A549 (cell line): ENCODE results near the gene PGC. TPM values are rescaled to one million over a fixed set of nuclear protein-coding genes. Genes with fewer than 3 reads are reported as not detected.

Experiments used
- ATAC-seq, 2 experiments: fragments of 200-7000 bp in 1 of 2; fragments of >200 bp in 1 of 2; cut with Nextera tagmentation in 1 of 2; cut with Tn5 transposase in 1 of 2; 3 replicates each; pipeline versions ENCODE4 v1.8.0 to v1.9.1; 2018 to 2020; ENCODE audit warnings: mild to moderate bottlenecking in 1 of 2, moderate library complexity in 1 of 2
- CTCF ChIA-PET: fragments of 300-600 bp; sonication (Branson Sonifier 250); formaldehyde crosslinking; extraction: SDS; loops from one replicate; lab custom pipeline; 2021; ENCODE audit warnings: antibody characterized with exemption, inconsistent platforms; lab: Yijun Ruan, JAX
- POLR2A ChIA-PET: fragments of 350-600 bp; formaldehyde crosslinking; extraction: SDS; loops from one replicate; lab custom pipeline; 2021; ENCODE audit warnings: antibody characterized with exemption, inconsistent platforms; lab: Yijun Ruan, JAX
- DNase-seq, 2 experiments: peaks; one replicate each; pipeline versions ENCODE4 v3.0.0 to v3.0.0-alpha.2; 2011 to 2016; ENCODE audit warnings: low read depth in 1 of 2, low spot score in 1 of 2
- FAIRE-seq: peaks from 2 replicates; lab custom pipeline; 2011; peaks lifted over from hg19 to GRCh38; lab: Jason Lieb, UNC
- H3K27ac ChIP-seq, 2 experiments: fragments of >200 bp; sonication (Bioruptor Twin); formaldehyde crosslinking; 3 replicates each; pipeline ENCODE4 v1.5.1; 2016 to 2017
- H3K4me1 ChIP-seq: fragments of >200 bp; sonication (Bioruptor Twin); formaldehyde crosslinking; 3 replicates; pipeline ENCODE4 v1.6.1; 2016
- H3K4me2 ChIP-seq: fragments of >200 bp; sonication (Bioruptor Twin); formaldehyde crosslinking; 3 replicates; pipeline ENCODE4 v1.6.1; 2016
- H3K4me3 ChIP-seq: fragments of >200 bp; sonication (Bioruptor Twin); formaldehyde crosslinking; 3 replicates; pipeline ENCODE4 v1.5.1; 2016
- H3K9me3 ChIP-seq: fragments of >200 bp; sonication (Bioruptor Twin); formaldehyde crosslinking; 3 replicates; pipeline ENCODE4 v1.6.1; 2016
- ATOH8 ChIP-seq: fragments of 250-450 bp; sonication (Bioruptor Pico); IDR thresholded peaks from 2 replicates; pipeline ENCODE4 v1.5.0; 2020; ENCODE audit warnings: low read depth, mild to moderate bottlenecking, moderate library complexity
- BCL3 ChIP-seq: fragments of >200 bp; sonication (Bioruptor Twin); formaldehyde crosslinking; IDR thresholded peaks from 3 replicates; pipeline ENCODE4 v1.6.1; 2016
- CBX2 ChIP-seq: fragments of 200-600 bp; sonication (generic); IDR thresholded peaks from 2 replicates; pipeline ENCODE4 v1.6.1; 2016; ENCODE audit warnings: low read depth, mild to moderate bottlenecking, borderline replicate concordance
- CBX8 ChIP-seq: fragments of 200-600 bp; sonication (generic); IDR thresholded peaks from 2 replicates; pipeline ENCODE4 v1.6.1; 2016
- CEBPB ChIP-seq, 2 experiments: fragments of >200 bp in 1 of 2; sonication (Bioruptor Twin) in 1 of 2; formaldehyde crosslinking in 1 of 2; IDR thresholded peaks; 2 replicates each; pipeline ENCODE4 v1.6.1; 2012 to 2016
- EHMT2 ChIP-seq: fragments of 200-600 bp; sonication (generic); IDR thresholded peaks from 2 replicates; pipeline ENCODE4 v1.6.1; 2016; ENCODE audit warnings: antibody characterized with exemption, low read depth, mild to moderate bottlenecking, moderate library complexity
- FOSB ChIP-seq: fragments of 250-450 bp; sonication (Bioruptor Pico); IDR thresholded peaks from 2 replicates; pipeline ENCODE4 v1.5.0; 2020; ENCODE audit warnings: mild to moderate bottlenecking, moderate library complexity
- FOSL2 ChIP-seq, 2 experiments: fragments of 450-650 bp in 1 of 2; fragments of >200 bp in 1 of 2; sonication (Bioruptor Twin) in 1 of 2; formaldehyde crosslinking; IDR thresholded peaks; 2 replicates each; pipeline versions ENCODE4 v1.5.0 to v1.6.1; 2016 to 2020; ENCODE audit warnings: mild to moderate bottlenecking in 1 of 2, moderate library complexity in 1 of 2
- FOXS1 ChIP-seq: fragments of 250-450 bp; sonication (Bioruptor Pico); IDR thresholded peaks from 2 replicates; pipeline ENCODE4 v1.5.0; 2020; ENCODE audit warnings: mild to moderate bottlenecking, moderate library complexity
- HES2 ChIP-seq: fragments of >200 bp; sonication (Bioruptor Twin); formaldehyde crosslinking; IDR thresholded peaks from 2 replicates; pipeline ENCODE4 v1.6.1; 2016
- HMGXB4 ChIP-seq: fragments of 250-450 bp; sonication (Bioruptor Pico); IDR thresholded peaks from 2 replicates; pipeline ENCODE4 v1.5.0; 2021; ENCODE audit warnings: mild to moderate bottlenecking, moderate library complexity, borderline replicate concordance
- HOXA7 ChIP-seq: fragments of 250-450 bp; sonication (Bioruptor Pico); IDR thresholded peaks from 2 replicates; pipeline ENCODE4 v1.5.0; 2020; ENCODE audit warnings: mild to moderate bottlenecking, moderate library complexity
- HOXB13 ChIP-seq: fragments of 250-450 bp; sonication (Bioruptor Pico); IDR thresholded peaks from 2 replicates; pipeline ENCODE4 v1.5.0; 2020; ENCODE audit warnings: low read depth, mild to moderate bottlenecking, moderate library complexity
- HOXB5 ChIP-seq: fragments of 250-450 bp; sonication (Bioruptor Pico); IDR thresholded peaks from 2 replicates; pipeline ENCODE4 v1.5.0; 2020; ENCODE audit warnings: mild to moderate bottlenecking, moderate library complexity
- KDM1A ChIP-seq: fragments of 200-600 bp; sonication (generic); IDR thresholded peaks from 2 replicates; pipeline ENCODE4 v1.6.1; 2016; ENCODE audit warnings: low read depth, mild to moderate bottlenecking
- MAFK ChIP-seq: fragments of 450-650 bp; IDR thresholded peaks from 2 replicates; pipeline ENCODE4 v1.6.1; 2014; ENCODE audit not compliant: partially characterized antibody
- NFE2L2 ChIP-seq: fragments of 150-350 bp; conservative IDR thresholded peaks from 2 replicates; pipeline ENCODE4 v1.6.1; 2014; ENCODE audit warnings: low read length
- NR3C1 ChIP-seq: fragments of >200 bp; sonication (Bioruptor Twin); formaldehyde crosslinking; IDR thresholded peaks from 3 replicates; pipeline ENCODE4 v1.6.1; 2017
- PBX3 ChIP-seq: IDR thresholded peaks from 2 replicates; pipeline ENCODE4 v1.6.1; 2012
- PHF8 ChIP-seq: fragments of 200-600 bp; sonication (generic); IDR thresholded peaks from 2 replicates; pipeline ENCODE4 v1.6.1; 2016; ENCODE audit warnings: low read depth, mild to moderate bottlenecking, antibody characterized with exemption, moderate library complexity, borderline replicate concordance
- RARB ChIP-seq: fragments of 250-450 bp; sonication (Bioruptor Pico); IDR thresholded peaks from 2 replicates; pipeline ENCODE4 v1.8.0; 2021; ENCODE audit warnings: mild to moderate bottlenecking, moderate library complexity
- RCOR1 ChIP-seq: fragments of 150-350 bp; IDR thresholded peaks from 2 replicates; pipeline ENCODE4 v1.6.1; 2014; ENCODE audit warnings: antibody characterized with exemption, low read length, low read depth
- RFX5 ChIP-seq: fragments of 450-650 bp; IDR thresholded peaks from 2 replicates; pipeline ENCODE4 v1.7.1; 2014; ENCODE audit warnings: antibody characterized with exemption, mild to moderate bottlenecking, moderate library complexity
- RNF2 ChIP-seq: fragments of 200-600 bp; sonication (generic); IDR thresholded peaks from 2 replicates; pipeline ENCODE4 v1.6.1; 2016; ENCODE audit warnings: low read depth, mild to moderate bottlenecking, antibody characterized with exemption, moderate library complexity, borderline replicate concordance
- SMC3 ChIP-seq: fragments of >200 bp; sonication (Bioruptor Twin); formaldehyde crosslinking; IDR thresholded peaks from 3 replicates; pipeline ENCODE4 v1.6.1; 2018; ENCODE audit warnings: inconsistent platforms
- SREBF2 ChIP-seq: fragments of 450-650 bp; IDR thresholded peaks from 2 replicates; pipeline ENCODE4 v1.6.1; 2014; ENCODE audit warnings: mild to moderate bottlenecking, moderate library complexity
- USF2 ChIP-seq: fragments of 450-650 bp; IDR thresholded peaks from 2 replicates; pipeline ENCODE4 v1.6.1; 2014; ENCODE audit warnings: antibody characterized with exemption
- ZNF302 ChIP-seq: fragments of 250-450 bp; sonication (Bioruptor Pico); IDR thresholded peaks from 2 replicates; pipeline ENCODE4 v1.9.0; 2021; ENCODE audit warnings: inconsistent platforms, mild to moderate bottlenecking, moderate library complexity
- ZSCAN20 ChIP-seq: fragments of 250-450 bp; sonication (Bioruptor Pico); IDR thresholded peaks from 2 replicates; pipeline ENCODE4 v1.8.0; 2022; ENCODE audit warnings: mild to moderate bottlenecking, moderate library complexity
- WGBS: methylation state at CpG from one replicate; pipeline ENCODE4 v1.1.6; 2017; ENCODE audit errors: missing lambda C conversion rate; 5-methylcytosine and 5-hydroxymethylcytosine counted together
- polyA plus RNA-seq, 4 experiments: library from polyadenylated mRNA; depleted of rRNA in 3 of 4; stranded (reverse); fragments of >200 nt; fragmentation: RNase III in 1 of 4; extraction: RNeasy Plus Mini Kit Qiagen cat#74134 plus additional on column Dnase treatment in 1 of 4; gene quantifications; 2 replicates in 3 of 4; 3 replicates in 1 of 4; pipeline ENCODE4 v1.2.3, GENCODE V29; 2011 to 2017

The PGC gene
- polyA plus RNA-seq, 2 of the 4 experiments (the other 2 are of a cell fraction), result not detected

GRCh38 chr6:41728954-41729353 is 18.2 kb downstream of the PGC start:
- no peak for TF ChIP-seq ZSCAN20 (CRISPR knock-in tag)
- TF ChIP-seq HOXA7 (CRISPR knock-in tag), result no peak
- no peak for TF ChIP-seq RCOR1
- no peak for TF ChIP-seq CEBPB (IDR thresholded peaks at IDR 0.05)
- no peak for TF ChIP-seq BCL3
- TF ChIP-seq HES2, result no peak
- TF ChIP-seq HMGXB4 (CRISPR knock-in tag), result no peak
- TF ChIP-seq KDM1A, result no peak
- no peak for TF ChIP-seq SREBF2
- TF ChIP-seq NFE2L2, result no peak
- no peak for TF ChIP-seq ATOH8 (CRISPR knock-in tag)
- no peak for TF ChIP-seq FOSL2 (IDR thresholded peaks at IDR 0.05)
- no peak for TF ChIP-seq FOSL2 (CRISPR knock-in tag; IDR thresholded peaks at IDR 0.05)
- TF ChIP-seq SMC3, result no peak
- TF ChIP-seq HOXB5, result no peak
- no peak for TF ChIP-seq USF2
- TF ChIP-seq FOSB, result no peak
- no peak for TF ChIP-seq NR3C1
- no peak for TF ChIP-seq CBX2
- no peak for TF ChIP-seq ZNF302 (CRISPR knock-in tag)
- no peak for TF ChIP-seq FOXS1 (CRISPR knock-in tag)
- no peaks in the 10 kb centered on the region for H3K9me3 ChIP-seq
- no peak for DNase-seq
- CTCF ChIA-PET, result interaction anchor here (0.6 to 6.8 kb wide), 2 partner anchors 22 to 59 kb away, joined by 3 to 65 read pairs; partner anchors contain the start of gene TOMM6
- ATAC-seq, result no peak
- POLR2A ChIA-PET, result no interaction called here
- H3K4me3 ChIP-seq, result no peak overlapping the region
- no peak overlapping the region for H3K4me2 ChIP-seq
- WGBS, result 97% methylated on average over 5 of the region's 7 CpGs
- peaks cover 31% of the 10 kb centered on the region for H3K4me1 ChIP-seq
- FAIRE-seq, result no peak
- H3K27ac ChIP-seq, result peak overlapping the region in 1 of 2 experiments; percentile 41; a peak in 2 of 6 replicates

GRCh38 chr6:41728073-41728936 is 18.9 kb downstream of the PGC start:
- no peak for ATAC-seq
- POLR2A ChIA-PET, result no interaction called here

More at GRCh38 chr6:41728073-41728936, 18.9 kb downstream of the PGC start:
- H3K4me2 ChIP-seq, result no peak overlapping the region
- H3K9me3 ChIP-seq, result no peaks in the 10 kb centered on the region
- no peak overlapping the region for H3K4me3 ChIP-seq
- DNase-seq (no peak), FAIRE-seq (no peak)
- 78% methylated on average over 14 of the region's 19 CpGs for WGBS
- H3K27ac ChIP-seq, result peak overlapping the region in 1 of 2 experiments; percentile 43; a peak in 2 of 6 replicates
- no peak for TF ChIP-seq RFX5
- no peak for TF ChIP-seq RARB (CRISPR knock-in tag)
- TF ChIP-seq CBX8, result no peak
- no peak for TF ChIP-seq EHMT2
- no peak for TF ChIP-seq HOXB13 (CRISPR knock-in tag)
- no peak for TF ChIP-seq PHF8
- no peak for TF ChIP-seq MAFK
- no peak for TF ChIP-seq NR3C1
- no peak for TF ChIP-seq PBX3
- no peak for TF ChIP-seq RNF2
- peaks cover 35% of the 10 kb centered on the region for H3K4me1 ChIP-seq
- CTCF ChIA-PET, result interaction anchor here (0.8 to 6.8 kb wide), 3 partner anchors 22 to 58 kb away, joined by 3 to 65 read pairs (median 3); no protein-coding TSS in a partner anchor
